ENCODE measurements around the gene TLX1. TPM values are rescaled to one million over a fixed set of nuclear protein-coding genes. Genes with fewer than 3 reads are reported as not detected.

Gene TLX1
- total and polyA plus RNA-seq, 4 donors, result 0.33 TPM; not detected in 3

DNA sequence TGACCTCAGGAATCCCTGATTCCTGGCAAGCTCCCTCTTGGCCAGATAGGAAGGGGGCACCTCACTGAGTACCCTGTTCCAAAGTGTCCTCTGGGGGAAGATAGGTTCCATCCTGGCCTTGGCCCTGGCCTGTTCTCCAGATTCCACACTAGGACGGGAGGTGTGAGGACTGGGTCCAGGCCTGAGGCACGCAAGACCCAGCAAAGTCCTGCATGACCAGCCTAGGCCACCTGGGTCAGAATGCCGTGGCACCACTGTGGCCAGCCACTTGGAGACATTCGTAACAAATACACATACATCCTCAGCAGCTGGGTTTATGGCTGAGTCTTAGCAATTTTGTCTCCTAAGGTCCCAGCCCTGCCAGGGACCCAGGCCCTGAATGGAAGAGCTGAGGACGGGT lies 23.3 kb upstream of the TLX1 start:
- no peak overlapping the region for H3K27ac ChIP-seq (ENCODE audit: low read depth, low read length)
- H3K4me1 ChIP-seq (ENCODE audit: control insufficient read depth, insufficient read depth, low read length), result no peaks in the 10 kb centered on the region
- no peak for DNase-seq (ENCODE audit: low read depth in 4 of 6, low spot score in 6 of 6)
- H3K9me3 ChIP-seq (ENCODE audit: control insufficient read depth, insufficient read depth, low read length), result no peaks in the 10 kb centered on the region
- peaks cover 13% of the 10 kb centered on the region for H3K27me3 ChIP-seq (ENCODE audit: control insufficient read depth, insufficient read depth, low read length)
- 94% methylated on average over 5 of the region's 5 CpGs for WGBS (ENCODE audit: insufficient coverage)
- no peak overlapping the region for H3K4me3 ChIP-seq (ENCODE audit: low read depth, low read length)
- H3K36me3 ChIP-seq (ENCODE audit: control insufficient read depth, insufficient read depth, low read length), result no peaks in the 10 kb centered on the region

DNA sequence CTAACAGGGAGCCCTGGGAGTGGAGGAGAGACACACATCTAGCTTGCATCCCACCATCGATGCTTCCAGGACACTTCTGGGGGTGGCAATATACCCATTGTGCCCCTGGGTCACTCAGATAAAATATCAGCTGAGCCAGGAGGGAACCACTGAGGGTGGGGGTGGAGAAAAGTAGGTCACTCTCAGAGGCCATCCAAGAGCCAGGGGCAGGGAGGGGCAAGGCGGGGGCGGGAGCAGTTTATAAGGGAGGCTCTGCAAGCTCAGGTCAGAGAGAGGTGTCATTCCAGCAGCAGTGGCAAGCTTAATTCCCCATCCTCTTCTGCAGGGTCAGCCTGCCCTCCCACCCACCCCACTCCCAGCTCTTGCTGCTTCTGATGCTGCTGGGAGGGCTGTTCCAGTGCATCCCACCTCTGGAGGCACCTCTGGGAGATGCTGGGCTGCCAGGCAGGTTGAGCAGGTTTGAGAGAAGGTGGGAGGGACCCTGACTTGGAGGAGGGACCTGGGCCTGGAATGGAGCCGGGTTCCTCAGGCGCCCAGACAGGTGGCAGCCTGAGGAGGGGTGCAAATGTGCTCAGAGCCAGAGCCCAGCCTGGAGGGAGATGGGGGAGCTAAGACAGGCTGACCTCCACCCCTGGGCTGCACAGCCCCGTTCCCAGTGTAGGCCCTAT lies 20.1 kb upstream of the TLX1 start:
- Histone ChIP-seq H3K9me3 (ENCODE audit: control insufficient read depth, insufficient read depth, low read length) (no peaks in the 10 kb centered on the region), H3K36me3 (ENCODE audit: control insufficient read depth, insufficient read depth, low read length) (no peaks in the 10 kb centered on the region), H3K27ac (ENCODE audit: low read depth, low read length) (no peak overlapping the region), H3K4me1 (ENCODE audit: control insufficient read depth, insufficient read depth, low read length) (no peaks in the 10 kb centered on the region), H3K27me3 (ENCODE audit: control insufficient read depth, insufficient read depth, low read length) (peaks cover 25% of the 10 kb centered on the region), H3K4me3 (ENCODE audit: low read depth, low read length) (no peak overlapping the region)
- WGBS (ENCODE audit: insufficient coverage), result 46% methylated on average over 6 of the region's 6 CpGs
- no peak for DNase-seq (ENCODE audit: low read depth in 4 of 6, low spot score in 6 of 6)

DNA sequence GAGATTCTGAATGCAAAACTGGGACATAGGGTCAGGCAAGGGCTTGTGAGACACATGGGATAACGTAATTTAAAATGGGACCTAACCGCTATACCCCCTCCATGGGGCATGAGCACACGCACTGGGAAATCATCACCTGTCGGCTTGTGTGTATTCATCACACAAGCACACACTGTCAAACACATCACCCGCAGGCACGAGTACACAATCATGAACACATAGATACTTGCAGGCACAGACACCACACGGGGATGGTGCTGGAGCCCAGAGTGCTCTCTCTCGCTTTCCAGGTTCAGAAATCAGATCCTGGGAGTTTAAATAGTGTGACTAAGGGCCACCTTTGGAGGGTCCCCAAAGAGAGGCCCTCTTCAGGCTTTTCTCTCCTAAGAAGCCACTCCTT lies 19.6 kb upstream of the TLX1 start:
- H3K4me3 ChIP-seq (ENCODE audit: low read depth, low read length), result no peak overlapping the region
- H3K27me3 ChIP-seq (ENCODE audit: control insufficient read depth, insufficient read depth, low read length), result peaks cover 30% of the 10 kb centered on the region
- no peak overlapping the region for H3K27ac ChIP-seq (ENCODE audit: low read depth, low read length)
- H3K9me3 ChIP-seq (ENCODE audit: control insufficient read depth, insufficient read depth, low read length), result no peaks in the 10 kb centered on the region
- whole genome bisulfite sequencing (ENCODE audit: insufficient coverage), result 83% methylated on average over 5 of the region's 8 CpGs
- H3K4me1 ChIP-seq (ENCODE audit: control insufficient read depth, insufficient read depth, low read length), result no peaks in the 10 kb centered on the region
- DNase-seq (ENCODE audit: low read depth in 4 of 6, low spot score in 6 of 6), result no peak
- no peaks in the 10 kb centered on the region for H3K36me3 ChIP-seq (ENCODE audit: control insufficient read depth, insufficient read depth, low read length)

DNA sequence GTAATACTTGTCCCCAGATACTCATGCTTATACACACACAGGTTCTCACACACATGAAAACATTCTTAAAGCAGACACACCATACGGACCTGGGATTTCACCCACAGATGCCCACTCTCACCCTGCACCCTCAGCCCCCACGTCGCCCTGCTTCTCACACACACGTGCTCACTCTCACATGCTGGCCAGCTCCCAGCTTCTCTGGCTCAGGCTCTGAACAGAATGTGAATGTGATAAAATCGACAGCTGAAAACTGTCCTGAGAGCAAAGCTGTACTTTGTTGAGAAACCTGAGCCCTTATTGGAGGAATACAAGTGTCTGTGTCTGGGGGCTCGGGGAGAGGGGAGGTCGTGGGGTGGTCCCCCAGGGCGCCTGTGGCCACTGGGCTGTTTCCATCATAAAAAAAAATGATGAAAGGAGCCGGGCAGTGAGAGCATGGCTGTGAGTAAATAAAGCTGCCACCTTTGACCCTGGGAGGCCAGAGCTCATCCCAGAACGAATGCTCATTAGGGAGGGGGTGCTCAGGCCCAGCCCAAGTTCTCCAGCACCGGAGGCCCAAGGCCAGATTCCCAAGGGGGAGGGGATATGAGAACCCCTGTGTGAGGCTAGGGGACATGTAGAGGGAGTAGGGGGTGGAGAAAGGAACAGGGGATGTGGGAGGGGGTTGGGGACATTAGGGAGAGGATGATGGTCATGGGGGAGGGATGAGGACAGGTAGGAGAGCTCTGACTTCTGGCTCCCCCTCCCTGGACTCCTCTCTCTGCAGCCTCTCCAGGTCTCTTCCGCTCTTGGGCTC lies 18.1 kb upstream of the TLX1 start:
- Histone ChIP-seq H3K9me3 (ENCODE audit: control insufficient read depth, insufficient read depth, low read length) (no peaks in the 10 kb centered on the region), H3K27me3 (ENCODE audit: control insufficient read depth, insufficient read depth, low read length) (peaks cover 33% of the 10 kb centered on the region), H3K36me3 (ENCODE audit: control insufficient read depth, insufficient read depth, low read length) (no peaks in the 10 kb centered on the region), H3K4me1 (ENCODE audit: control insufficient read depth, insufficient read depth, low read length) (no peaks in the 10 kb centered on the region), H3K4me3 (ENCODE audit: low read depth, low read length) (no peak overlapping the region), H3K27ac (ENCODE audit: low read depth, low read length) (no peak overlapping the region)
- no peak for DNase-seq (ENCODE audit: low read depth in 4 of 6, low spot score in 6 of 6)
- WGBS (ENCODE audit: insufficient coverage), result 11% methylated on average over 8 of the region's 12 CpGs

DNA sequence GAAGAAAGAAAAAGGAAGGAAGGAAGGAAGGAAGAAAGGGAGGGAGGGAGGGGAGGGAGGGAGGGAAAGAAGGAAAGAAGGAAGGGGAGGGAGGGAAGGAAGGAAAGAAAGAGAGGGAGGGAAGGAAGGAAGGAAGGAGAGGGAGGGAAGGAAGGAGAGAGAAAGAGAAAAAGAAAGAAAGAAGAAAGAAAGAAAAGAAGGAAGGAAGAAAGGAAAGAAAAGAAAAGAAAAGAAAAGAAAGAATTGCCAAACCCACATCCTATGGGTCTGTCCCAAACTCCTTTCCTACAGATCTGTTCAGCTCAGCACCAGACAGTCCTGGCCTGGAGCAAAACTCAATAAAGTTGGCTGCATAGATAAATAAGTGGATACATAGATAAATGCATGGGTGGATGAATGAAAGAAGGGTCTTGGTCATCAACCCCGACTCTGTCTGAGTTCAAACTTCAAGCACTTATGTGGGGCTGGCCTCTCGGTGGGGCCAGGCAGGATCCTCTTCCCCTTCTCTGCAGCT lies 17.2 kb upstream of the TLX1 start:
- WGBS (ENCODE audit: insufficient coverage), result 68% methylated on average over 2 of the region's 2 CpGs
- Histone ChIP-seq H3K4me1 (ENCODE audit: control insufficient read depth, insufficient read depth, low read length) (no peaks in the 10 kb centered on the region), H3K9me3 (ENCODE audit: control insufficient read depth, insufficient read depth, low read length) (no peaks in the 10 kb centered on the region), H3K27ac (ENCODE audit: low read depth, low read length) (no peak overlapping the region), H3K36me3 (ENCODE audit: control insufficient read depth, insufficient read depth, low read length) (no peaks in the 10 kb centered on the region), H3K4me3 (ENCODE audit: low read depth, low read length) (no peak overlapping the region), H3K27me3 (ENCODE audit: control insufficient read depth, insufficient read depth, low read length) (peaks cover 39% of the 10 kb centered on the region)
- DNase-seq (ENCODE audit: low read depth in 4 of 6, low spot score in 6 of 6), result no peak

DNA sequence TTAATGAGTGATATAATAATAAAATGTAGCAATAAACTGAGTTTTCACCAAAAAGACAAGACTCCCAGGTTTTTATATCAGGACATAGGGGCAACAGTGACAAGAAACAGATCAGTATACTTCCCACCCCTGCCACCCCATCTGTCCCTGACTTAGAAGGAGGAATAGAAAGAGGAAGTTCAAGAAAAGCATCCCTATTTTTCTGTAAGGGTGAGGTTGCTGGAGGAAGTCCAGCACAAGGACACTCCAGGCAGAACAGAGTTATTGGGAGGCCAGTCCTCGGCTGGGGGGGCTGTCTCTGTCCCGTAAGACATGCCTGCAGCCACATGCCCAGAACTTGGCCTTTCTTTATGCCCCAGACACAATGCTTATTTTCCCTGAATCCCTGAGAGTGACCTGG lies 16.5 kb upstream of the TLX1 start:
- Histone ChIP-seq H3K36me3 (ENCODE audit: control insufficient read depth, insufficient read depth, low read length) (no peaks in the 10 kb centered on the region), H3K9me3 (ENCODE audit: control insufficient read depth, insufficient read depth, low read length) (no peaks in the 10 kb centered on the region), H3K27me3 (ENCODE audit: control insufficient read depth, insufficient read depth, low read length) (peaks cover 44% of the 10 kb centered on the region), H3K4me1 (ENCODE audit: control insufficient read depth, insufficient read depth, low read length) (no peaks in the 10 kb centered on the region), H3K27ac (ENCODE audit: low read depth, low read length) (no peak overlapping the region), H3K4me3 (ENCODE audit: low read depth, low read length) (no peak overlapping the region)
- 58% methylated on average over 2 of the region's 2 CpGs for WGBS (ENCODE audit: insufficient coverage)
- DNase-seq (ENCODE audit: low read depth in 4 of 6, low spot score in 6 of 6), result no peak

DNA sequence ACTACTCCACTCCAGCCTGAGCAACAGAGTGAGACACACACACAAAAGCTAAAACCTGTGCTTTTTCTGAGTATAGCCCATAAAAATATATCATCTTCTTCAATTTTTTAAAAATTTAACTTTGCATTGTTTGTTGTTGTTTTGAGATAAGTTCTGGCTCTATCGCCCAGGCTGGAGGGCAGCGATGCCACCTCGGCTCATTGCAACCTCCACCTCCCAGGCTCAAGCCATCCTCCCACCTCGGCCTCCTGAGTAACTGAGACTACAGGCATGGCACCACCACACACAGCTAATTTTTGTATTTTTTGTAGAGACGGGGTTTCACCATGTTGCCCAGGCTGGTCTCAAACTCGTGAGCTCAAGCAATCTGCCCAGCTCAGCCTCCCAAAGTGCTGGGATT lies 14.3 kb upstream of the TLX1 start:
- Histone ChIP-seq H3K36me3 (ENCODE audit: control insufficient read depth, insufficient read depth, low read length) (no peaks in the 10 kb centered on the region), H3K27ac (ENCODE audit: low read depth, low read length) (no peak overlapping the region), H3K27me3 (ENCODE audit: control insufficient read depth, insufficient read depth, low read length) (peaks cover 63% of the 10 kb centered on the region), H3K9me3 (ENCODE audit: control insufficient read depth, insufficient read depth, low read length) (no peaks in the 10 kb centered on the region), H3K4me3 (ENCODE audit: low read depth, low read length) (no peak overlapping the region), H3K4me1 (ENCODE audit: control insufficient read depth, insufficient read depth, low read length) (peaks cover 10% of the 10 kb centered on the region)
- DNase-seq (ENCODE audit: low read depth in 4 of 6, low spot score in 6 of 6), result no peak
- no CpG with 5 or more reads among the region's 6 CpGs for WGBS (ENCODE audit: insufficient coverage)

DNA sequence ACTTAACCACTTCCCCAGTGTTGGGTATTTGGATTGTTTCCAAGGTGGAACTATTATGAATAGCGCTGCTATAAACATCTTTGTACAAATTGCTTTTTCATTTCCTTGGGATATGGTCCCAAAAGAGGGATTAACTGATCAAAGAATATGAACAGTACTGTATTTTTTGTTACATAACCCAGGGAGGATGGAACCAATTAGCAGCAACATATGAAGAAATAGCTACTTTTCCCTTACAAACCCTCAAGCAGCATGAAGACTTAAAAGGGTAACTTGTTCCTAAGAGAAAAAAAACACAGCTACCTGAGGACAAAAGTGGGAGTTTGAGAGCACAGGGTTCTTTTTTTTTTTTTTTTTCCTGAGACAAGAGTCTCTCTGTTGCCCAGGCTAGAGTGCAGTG lies 13.1 kb upstream of the TLX1 start:
- H3K4me1 ChIP-seq (ENCODE audit: control insufficient read depth, insufficient read depth, low read length), result peaks cover 18% of the 10 kb centered on the region
- no CpG with 5 or more reads among the region's 1 CpG for WGBS (ENCODE audit: insufficient coverage)
- H3K27ac ChIP-seq (ENCODE audit: low read depth, low read length), result no peak overlapping the region
- H3K27me3 ChIP-seq (ENCODE audit: control insufficient read depth, insufficient read depth, low read length), result peaks cover 75% of the 10 kb centered on the region
- no peak for DNase-seq (ENCODE audit: low read depth in 4 of 6, low spot score in 6 of 6)
- H3K9me3 ChIP-seq (ENCODE audit: control insufficient read depth, insufficient read depth, low read length), result no peaks in the 10 kb centered on the region
- no peaks in the 10 kb centered on the region for H3K36me3 ChIP-seq (ENCODE audit: control insufficient read depth, insufficient read depth, low read length)
- no peak overlapping the region for H3K4me3 ChIP-seq (ENCODE audit: low read depth, low read length)

DNA sequence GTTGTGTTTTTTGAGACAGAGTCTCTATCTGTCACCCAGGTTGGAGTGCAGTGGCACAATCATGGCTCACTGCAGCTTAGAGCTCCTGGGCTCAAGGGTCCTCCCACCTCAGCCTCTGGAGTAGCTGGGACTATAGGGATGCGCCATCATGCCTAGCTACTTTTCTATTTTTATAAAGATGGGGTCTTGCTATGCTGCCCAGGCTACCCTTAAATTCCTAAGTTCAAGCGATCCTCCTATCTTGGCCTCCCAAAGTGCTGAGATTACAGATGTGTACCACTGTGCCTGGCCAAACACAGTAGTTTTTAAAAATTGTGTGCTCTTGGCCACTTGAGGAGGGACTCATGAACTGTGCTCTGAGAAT lies 10.6 kb upstream of the TLX1 start:
- peaks cover 83% of the 10 kb centered on the region for H3K27me3 ChIP-seq (ENCODE audit: control insufficient read depth, insufficient read depth, low read length)
- no peaks in the 10 kb centered on the region for H3K36me3 ChIP-seq (ENCODE audit: control insufficient read depth, insufficient read depth, low read length)
- no peaks in the 10 kb centered on the region for H3K9me3 ChIP-seq (ENCODE audit: control insufficient read depth, insufficient read depth, low read length)
- WGBS (ENCODE audit: insufficient coverage), result 100% methylated on average over 1 of the region's 2 CpGs
- no peak overlapping the region for H3K4me3 ChIP-seq (ENCODE audit: low read depth, low read length)
- no peak overlapping the region for H3K27ac ChIP-seq (ENCODE audit: low read depth, low read length)
- peaks cover 25% of the 10 kb centered on the region for H3K4me1 ChIP-seq (ENCODE audit: control insufficient read depth, insufficient read depth, low read length)
- DNase-seq (ENCODE audit: low read depth in 4 of 6, low spot score in 6 of 6), result no peak
